Glutamatergic neuron (in vitro differentiated cells): ENCODE measurements around the gene IARS1. TPM values are rescaled to one million over a fixed set of nuclear protein-coding genes. Genes with fewer than 3 reads are reported as not detected.

ENCODE experiments used
- DNase-seq: peaks from one replicate; pipeline ENCODE4 v3.0.0; 2022
- H3K27ac Mint-ChIP-seq: one replicate; pipeline ENCODE4 v1.8.0; 2020; ENCODE audit warnings: mild to moderate bottlenecking, mixed read lengths, inconsistent platforms; ENCODE audit not compliant: unreplicated experiment
- H3K27me3 Mint-ChIP-seq: one replicate; pipeline ENCODE4 v1.8.0; 2020; ENCODE audit warnings: mild to moderate bottlenecking, moderate library complexity, mixed read lengths, inconsistent platforms; ENCODE audit not compliant: unreplicated experiment
- H3K36me3 Mint-ChIP-seq: one replicate; pipeline ENCODE4 v1.8.0; 2020; ENCODE audit warnings: mild to moderate bottlenecking, mixed read lengths, inconsistent platforms; ENCODE audit not compliant: unreplicated experiment
- H3K4me1 Mint-ChIP-seq: one replicate; pipeline ENCODE4 v1.8.0; 2020; ENCODE audit warnings: mild to moderate bottlenecking, low read depth, mixed read lengths, inconsistent platforms; ENCODE audit not compliant: unreplicated experiment
- H3K4me3 Mint-ChIP-seq: one replicate; pipeline ENCODE4 v1.8.0; 2020; ENCODE audit warnings: mild to moderate bottlenecking, mixed read lengths, inconsistent platforms; ENCODE audit not compliant: unreplicated experiment
- H3K9me3 Mint-ChIP-seq: one replicate; pipeline ENCODE4 v1.8.0; 2020; ENCODE audit warnings: mild to moderate bottlenecking, moderate library complexity, mixed read lengths, inconsistent platforms; ENCODE audit not compliant: unreplicated experiment
- total RNA-seq: library from RNA; stranded (reverse); fragmentation: NEBNext Ultra II Directional; extraction: Animal tissue kit (Norgen Biotek cat#: 25700); gene quantifications from one replicate; pipeline ENCODE4 v1.2.1, GENCODE V29; 2021; ENCODE audit not compliant: unreplicated experiment
- TF ChIP-seq, protein P1 (sequence below): fragments of 200-600 bp; sonication (generic); IDR thresholded peaks from one replicate; pipeline ENCODE4 v1.5.0; 2021; ENCODE audit not compliant: partially characterized antibody, unreplicated experiment

The IARS1 gene
- total RNA-seq, 1 donor from 2014 or later = 160 TPM

DNA sequence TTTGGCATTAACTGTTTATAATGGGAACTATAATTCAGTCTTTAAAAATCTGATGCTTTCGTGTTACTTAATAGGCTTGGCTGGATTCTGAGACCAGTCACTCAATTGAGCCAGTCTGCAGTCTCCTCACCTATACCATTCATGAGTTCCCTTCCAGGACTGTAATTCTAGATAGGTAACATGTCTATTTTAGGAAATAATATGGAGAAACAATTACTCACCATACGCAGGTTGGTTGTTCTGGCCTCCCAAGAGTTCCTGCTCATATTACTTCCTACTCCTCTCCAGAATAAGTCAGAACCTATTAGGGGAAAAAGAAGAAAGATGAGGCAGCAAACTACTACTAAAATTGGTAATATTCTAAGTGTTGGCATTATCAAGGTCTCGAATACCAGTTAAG, 4.5 kb upstream of the IARS1 start:
- Mint-ChIP-seq H3K9me3 (no peaks in the 10 kb centered on the region), H3K27ac (no peak overlapping the region), H3K4me3 (no peak overlapping the region), H3K4me1 (peaks cover 3% of the 10 kb centered on the region), H3K27me3 (no peaks in the 10 kb centered on the region), H3K36me3 (no peaks in the 10 kb centered on the region)
- TF ChIP-seq, protein P1, sequence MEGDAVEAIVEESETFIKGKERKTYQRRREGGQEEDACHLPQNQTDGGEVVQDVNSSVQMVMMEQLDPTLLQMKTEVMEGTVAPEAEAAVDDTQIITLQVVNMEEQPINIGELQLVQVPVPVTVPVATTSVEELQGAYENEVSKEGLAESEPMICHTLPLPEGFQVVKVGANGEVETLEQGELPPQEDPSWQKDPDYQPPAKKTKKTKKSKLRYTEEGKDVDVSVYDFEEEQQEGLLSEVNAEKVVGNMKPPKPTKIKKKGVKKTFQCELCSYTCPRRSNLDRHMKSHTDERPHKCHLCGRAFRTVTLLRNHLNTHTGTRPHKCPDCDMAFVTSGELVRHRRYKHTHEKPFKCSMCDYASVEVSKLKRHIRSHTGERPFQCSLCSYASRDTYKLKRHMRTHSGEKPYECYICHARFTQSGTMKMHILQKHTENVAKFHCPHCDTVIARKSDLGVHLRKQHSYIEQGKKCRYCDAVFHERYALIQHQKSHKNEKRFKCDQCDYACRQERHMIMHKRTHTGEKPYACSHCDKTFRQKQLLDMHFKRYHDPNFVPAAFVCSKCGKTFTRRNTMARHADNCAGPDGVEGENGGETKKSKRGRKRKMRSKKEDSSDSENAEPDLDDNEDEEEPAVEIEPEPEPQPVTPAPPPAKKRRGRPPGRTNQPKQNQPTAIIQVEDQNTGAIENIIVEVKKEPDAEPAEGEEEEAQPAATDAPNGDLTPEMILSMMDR = no peak
- no peak for DNase-seq

DNA sequence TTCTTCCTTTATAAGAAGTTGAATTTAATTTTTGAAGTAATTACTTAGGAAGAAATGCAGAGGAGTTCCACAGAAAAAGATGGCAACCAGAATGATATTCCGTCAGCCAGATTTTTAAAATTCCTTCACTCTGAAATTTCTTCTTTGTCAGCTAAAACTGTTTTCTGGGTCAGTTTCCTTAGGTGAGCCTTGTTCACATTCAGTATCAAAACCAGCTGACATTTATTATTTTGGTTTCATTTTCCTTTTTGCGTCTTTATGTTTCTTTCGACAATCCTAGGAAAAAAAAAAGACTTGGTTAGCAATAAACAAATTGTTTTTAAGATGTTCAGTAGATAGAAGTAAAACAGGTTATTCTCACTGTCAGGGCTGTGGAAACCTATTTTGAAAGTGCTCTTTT, 4.1 kb upstream of the IARS1 start:
- H3K4me1 Mint-ChIP-seq = peaks cover 7% of the 10 kb centered on the region
- no peak for DNase-seq
- no peak overlapping the region for H3K27ac Mint-ChIP-seq
- no peaks in the 10 kb centered on the region for H3K36me3 Mint-ChIP-seq
- TF ChIP-seq, protein P1 = no peak
- H3K27me3 Mint-ChIP-seq = no peaks in the 10 kb centered on the region
- H3K9me3 Mint-ChIP-seq = no peaks in the 10 kb centered on the region
- H3K4me3 Mint-ChIP-seq = no peak overlapping the region

DNA sequence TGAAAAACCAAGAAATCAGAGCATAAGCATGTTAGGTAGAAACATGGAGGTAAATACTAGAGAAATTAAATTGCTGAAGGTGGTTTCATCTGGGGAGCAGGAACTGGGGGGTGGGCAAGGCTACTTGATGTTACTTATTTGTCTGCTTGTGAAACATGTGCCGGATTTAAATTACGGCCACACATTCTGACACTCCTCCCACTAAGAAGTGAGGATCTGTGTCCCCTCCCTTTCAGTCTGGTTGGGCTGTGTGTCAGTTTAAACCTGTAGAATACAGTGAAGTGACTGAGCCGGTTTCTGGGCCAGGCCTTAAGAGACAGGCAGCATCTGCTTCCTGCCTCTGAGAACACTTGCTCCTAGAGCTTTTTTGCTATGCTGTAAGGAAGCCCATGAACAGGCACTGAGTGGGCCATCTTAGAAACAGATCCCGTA, 2.3 kb upstream of the IARS1 start:
- TF ChIP-seq, protein P1 = no peak
- Mint-ChIP-seq H3K27me3 (no peaks in the 10 kb centered on the region), H3K4me1 (peaks cover 8% of the 10 kb centered on the region), H3K27ac (no peak overlapping the region), H3K4me3 (no peak overlapping the region), H3K9me3 (no peaks in the 10 kb centered on the region), H3K36me3 (no peaks in the 10 kb centered on the region)
- no peak for DNase-seq

DNA sequence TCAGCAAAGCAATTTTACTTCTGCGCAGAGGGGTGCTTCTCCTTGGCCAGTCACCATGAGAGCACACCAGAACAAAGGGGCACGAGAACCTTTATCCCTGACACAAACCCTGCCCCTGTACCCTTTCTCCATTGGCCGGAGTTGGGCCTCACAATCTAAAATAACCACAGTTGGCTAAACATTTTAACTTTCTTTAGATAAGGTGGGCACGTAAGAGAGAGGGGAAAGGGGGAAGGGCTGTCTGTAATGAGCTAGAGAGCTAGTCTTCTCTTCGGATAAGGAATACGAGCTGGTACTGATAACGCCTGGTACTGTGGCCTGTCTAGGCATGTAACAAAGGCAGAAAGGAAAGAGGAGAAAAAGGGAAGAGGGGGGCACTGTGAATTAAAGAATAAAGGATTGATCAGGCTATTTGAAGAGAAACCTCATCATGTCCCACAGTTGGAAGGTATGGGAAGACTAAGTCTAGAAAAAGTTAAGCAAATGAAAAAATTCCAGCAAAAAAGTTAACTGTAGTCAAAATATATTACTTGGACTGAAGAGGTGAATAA, 1.8 kb upstream of the IARS1 start:
- Mint-ChIP-seq H3K27ac (no peak overlapping the region), H3K9me3 (peaks cover 2% of the 10 kb centered on the region), H3K4me3 (no peak overlapping the region), H3K27me3 (no peaks in the 10 kb centered on the region), H3K4me1 (peaks cover 8% of the 10 kb centered on the region), H3K36me3 (no peaks in the 10 kb centered on the region)
- TF ChIP-seq, protein P1 = no peak
- no peak for DNase-seq

DNA sequence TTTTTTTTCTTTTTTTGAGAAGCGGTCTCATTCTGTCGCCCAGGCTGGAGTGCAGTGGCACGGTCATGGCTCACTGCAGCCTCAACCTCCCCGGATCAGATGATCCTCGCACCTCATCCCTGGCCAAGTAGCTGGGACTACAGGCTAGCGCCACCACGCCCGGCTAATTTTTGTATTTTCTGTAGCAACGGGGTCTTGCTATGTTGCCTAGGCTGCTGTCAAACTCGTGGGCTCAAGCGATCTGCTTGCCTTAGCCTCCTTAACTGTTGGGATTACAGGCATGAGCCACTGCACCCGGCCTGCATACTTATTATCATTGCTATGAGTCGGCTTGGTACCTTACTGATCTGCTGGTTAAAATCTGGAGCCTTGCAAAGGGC, 790 bp upstream of the IARS1 start:
- DNase-seq = no peak
- Mint-ChIP-seq H3K4me3 (peak overlapping the region; percentile 99), H3K9me3 (peaks cover 2% of the 10 kb centered on the region), H3K27ac (peak overlapping the region; percentile 97), H3K27me3 (no peaks in the 10 kb centered on the region), H3K4me1 (peaks cover 8% of the 10 kb centered on the region), H3K36me3 (no peaks in the 10 kb centered on the region)
- TF ChIP-seq, protein P1 = no peak
